Stimulated activated CD8-positive, alpha-beta memory T cell treated with anti-CD3 and anti-CD28 coated beads, Interleukin-7, amount 100 ng/mL, for 24 hours (primary cell): ENCODE results near the gene MTMR11.

ENCODE experiments used
- DNase-seq: peaks from one replicate; pipeline ENCODE4 v3.0.0-alpha.2; 2020; ENCODE audit warnings: low read depth

MTMR11 gene

GRCh38 chr1:149934356-149934755, 2.3 kb downstream of the MTMR11 start:
- no peak for DNase-seq

- no peak for DNase-seq
Measured at GRCh38 chr1:149933208-149933607, 3.5 kb downstream of the MTMR11 start.

- no peak for DNase-seq
Measured at GRCh38 chr1:149932474-149932873, 4.2 kb downstream of the MTMR11 start.

GRCh38 chr1:149931212-149931790, 5.4 kb downstream of the MTMR11 start:
- DNase-seq, result no peak

GRCh38 chr1:149929856-149930255, 6.8 kb downstream of the MTMR11 start:
- no peak for DNase-seq

- no peak for DNase-seq
Measured at GRCh38 chr1:149928401-149928724, 8.3 kb downstream of the MTMR11 start.

- peak; percentile 93 for DNase-seq
Measured at GRCh38 chr1:149927563-149928400, 8.9 kb downstream of the MTMR11 start, which contains the start of gene SF3B4. Gene SF3B4 (minus strand): TSS chr1:149927803. CDS start chr1:149927759, 44 bp downstream.

- DNase-seq, result no peak
Measured at GRCh38 chr1:149927056-149927562, 9.6 kb downstream of the MTMR11 start.

- DNase-seq, result no peak
Measured at GRCh38 chr1:149926296-149926695, 10.4 kb downstream of the MTMR11 start.

GRCh38 chr1:149925751-149926150, 10.9 kb downstream of the MTMR11 start:
- no peak for DNase-seq

- DNase-seq, result no peak
Measured at GRCh38 chr1:149925345-149925744, 11.3 kb downstream of the MTMR11 start.

- no peak for DNase-seq
Measured at GRCh38 chr1:149923626-149924025, 13.1 kb downstream of the MTMR11 start.

GRCh38 chr1:149917571-149918144, 19.0 kb downstream of the MTMR11 start, which contains the start of gene SV2A:
Gene SV2A (minus strand): TSS chr1:149917844. CDS start chr1:149913840, 4,004 bp downstream.
- DNase-seq, result peak; percentile 14

- DNase-seq, result no peak
Measured at GRCh38 chr1:149916898-149917252, 19.8 kb downstream of the MTMR11 start.

GRCh38 chr1:149916193-149916897, 20.3 kb downstream of the MTMR11 start:
- no peak for DNase-seq

GRCh38 chr1:149915429-149916192, 21.1 kb downstream of the MTMR11 start:
- no peak for DNase-seq

GRCh38 chr1:149914545-149914944, 22.1 kb downstream of the MTMR11 start:
- DNase-seq, result no peak

- DNase-seq, result no peak
Measured at GRCh38 chr1:149906570-149907075, 30.1 kb downstream of the MTMR11 start.

GRCh38 chr1:149903836-149904491, 32.7 kb downstream of the MTMR11 start:
- DNase-seq, result no peak

- peak; percentile 60 for DNase-seq
Measured at GRCh38 chr1:149899460-149900284, 37.0 kb downstream of the MTMR11 start, which contains the start of gene BOLA1. Gene BOLA1 (plus strand): TSS chr1:149899568. CDS start chr1:149900060, 492 bp downstream.
